Cardiac muscle cell (in vitro differentiated cells and primary cell): ENCODE measurements around the gene ZFAND3. TPM values are rescaled to one million over a fixed set of nuclear protein-coding genes. Genes with fewer than 3 reads are reported as not detected.

Experiments used
- DNase-seq, 2 donors: peaks; one replicate each; pipeline versions ENCODE4 v3.0.0 to v3.0.0-alpha.2; 2010 to 2017; ENCODE audit warnings: low read depth in 1 of 2, low spot score in 1 of 2
- H3K27ac ChIP-seq: fragments of 200-600 bp; sonication (generic); 2 replicates; pipeline ENCODE4 v1.5.1; 2016
- H3K27me3 ChIP-seq: fragments of 200-600 bp; sonication (generic); 2 replicates; pipeline ENCODE4 v1.6.0; 2016; ENCODE audit warnings: control low read depth
- H3K36me3 ChIP-seq: fragments of 200-600 bp; sonication (generic); 2 replicates; pipeline ENCODE4 v1.5.1; 2016; ENCODE audit warnings: control low read depth
- H3K4me1 ChIP-seq: fragments of 200-600 bp; sonication (generic); 2 replicates; pipeline ENCODE4 v1.8.1; 2017; ENCODE audit warnings: low read depth, mild to moderate bottlenecking, mixed run types
- H3K4me3 ChIP-seq: fragments of 200-600 bp; sonication (generic); 2 replicates; pipeline ENCODE4 v1.5.1; 2016; ENCODE audit warnings: mild to moderate bottlenecking
- H3K9me3 ChIP-seq: fragments of 200-600 bp; sonication (generic); 2 replicates; pipeline ENCODE4 v1.5.1; 2017; ENCODE audit warnings: low read depth, mild to moderate bottlenecking, control low read depth
- polyA plus RNA-seq: library from polyadenylated mRNA; unstranded; fragments of >200 nt; fragmentation: Nextera tagmentation; extraction: Ambion mirVana; gene quantifications from 2 replicates; pipeline ENCODE4 v1.2.1, GENCODE V29; 2016
- total RNA-seq: library from RNA; depleted of rRNA; stranded (reverse); fragments of >200 nt; gene quantifications from 2 replicates; pipeline ENCODE4 v1.2.3, GENCODE V29; 2016
- TF ChIP-seq, protein P1 (sequence below): IDR thresholded peaks from 2 replicates; pipeline ENCODE4 v1.5.1; 2012; ENCODE audit warnings: low read depth, mild to moderate bottlenecking, low read length

ZFAND3 gene
- total and polyA plus RNA-seq, 2 experiments from 2014 or later: 49.9 to 68.0 TPM

DNA sequence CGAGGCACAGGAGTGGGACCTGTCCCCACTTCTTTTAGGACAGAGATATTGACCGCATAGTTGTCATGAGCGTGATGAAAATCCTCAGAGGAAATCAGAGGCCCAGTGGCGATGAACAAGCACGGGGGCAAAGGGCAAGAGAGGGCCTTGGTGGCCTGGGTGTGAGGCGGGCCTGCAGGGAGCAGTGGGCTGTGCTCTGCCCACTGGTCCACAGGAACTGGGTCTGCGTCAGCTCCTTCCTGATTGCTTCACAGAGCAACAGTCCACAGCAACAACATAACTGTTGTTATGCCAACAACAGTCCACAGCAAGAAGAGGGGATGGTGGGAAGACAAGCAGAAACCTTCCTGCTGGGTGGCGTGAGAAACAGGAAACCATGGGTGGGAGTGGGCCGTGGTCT lies 335.6 kb downstream of the ZFAND3 start:
- Histone ChIP-seq H3K27me3 (no peaks in the 10 kb centered on the region), H3K4me3 (no peak overlapping the region), H3K36me3 (peaks cover 2% of the 10 kb centered on the region), H3K4me1 (no peaks in the 10 kb centered on the region), H3K9me3 (no peaks in the 10 kb centered on the region), H3K27ac (no peak overlapping the region)
- TF ChIP-seq, protein P1, sequence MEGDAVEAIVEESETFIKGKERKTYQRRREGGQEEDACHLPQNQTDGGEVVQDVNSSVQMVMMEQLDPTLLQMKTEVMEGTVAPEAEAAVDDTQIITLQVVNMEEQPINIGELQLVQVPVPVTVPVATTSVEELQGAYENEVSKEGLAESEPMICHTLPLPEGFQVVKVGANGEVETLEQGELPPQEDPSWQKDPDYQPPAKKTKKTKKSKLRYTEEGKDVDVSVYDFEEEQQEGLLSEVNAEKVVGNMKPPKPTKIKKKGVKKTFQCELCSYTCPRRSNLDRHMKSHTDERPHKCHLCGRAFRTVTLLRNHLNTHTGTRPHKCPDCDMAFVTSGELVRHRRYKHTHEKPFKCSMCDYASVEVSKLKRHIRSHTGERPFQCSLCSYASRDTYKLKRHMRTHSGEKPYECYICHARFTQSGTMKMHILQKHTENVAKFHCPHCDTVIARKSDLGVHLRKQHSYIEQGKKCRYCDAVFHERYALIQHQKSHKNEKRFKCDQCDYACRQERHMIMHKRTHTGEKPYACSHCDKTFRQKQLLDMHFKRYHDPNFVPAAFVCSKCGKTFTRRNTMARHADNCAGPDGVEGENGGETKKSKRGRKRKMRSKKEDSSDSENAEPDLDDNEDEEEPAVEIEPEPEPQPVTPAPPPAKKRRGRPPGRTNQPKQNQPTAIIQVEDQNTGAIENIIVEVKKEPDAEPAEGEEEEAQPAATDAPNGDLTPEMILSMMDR: no peak
- peak in 1 of 2 donors; percentile 88 for DNase-seq

DNA sequence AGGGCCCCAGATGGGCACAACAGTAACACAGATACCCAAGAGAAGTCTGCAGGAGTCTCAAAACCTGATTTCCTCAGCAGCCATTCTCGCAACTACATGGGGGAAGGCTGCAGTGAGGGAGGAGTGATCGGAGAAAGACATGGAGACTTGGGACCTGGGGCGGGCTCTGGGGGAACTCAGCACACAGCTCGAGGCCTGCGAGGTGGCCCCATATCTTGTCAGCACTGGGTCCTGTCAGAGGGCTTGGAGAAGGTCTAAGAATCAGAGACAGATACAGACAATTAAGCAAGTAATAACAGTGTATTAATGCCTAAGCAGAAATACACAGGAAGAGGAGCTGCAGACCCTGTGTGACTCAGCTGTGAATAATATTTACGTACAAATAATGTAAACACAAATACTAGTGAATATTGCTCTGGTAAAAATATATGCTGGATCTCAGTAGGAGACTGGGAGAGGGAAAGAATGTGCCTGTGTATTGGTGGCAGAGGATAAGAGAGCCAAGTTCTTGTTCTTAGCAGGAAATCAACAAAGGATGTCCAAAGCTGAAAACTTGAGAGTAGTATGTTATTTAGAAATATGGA lies 336.2 kb downstream of the ZFAND3 start:
- TF ChIP-seq, protein P1: no peak
- peak overlapping the region; percentile 32 for H3K27ac ChIP-seq
- peak in 1 of 2 donors; percentile 16 for DNase-seq

DNA sequence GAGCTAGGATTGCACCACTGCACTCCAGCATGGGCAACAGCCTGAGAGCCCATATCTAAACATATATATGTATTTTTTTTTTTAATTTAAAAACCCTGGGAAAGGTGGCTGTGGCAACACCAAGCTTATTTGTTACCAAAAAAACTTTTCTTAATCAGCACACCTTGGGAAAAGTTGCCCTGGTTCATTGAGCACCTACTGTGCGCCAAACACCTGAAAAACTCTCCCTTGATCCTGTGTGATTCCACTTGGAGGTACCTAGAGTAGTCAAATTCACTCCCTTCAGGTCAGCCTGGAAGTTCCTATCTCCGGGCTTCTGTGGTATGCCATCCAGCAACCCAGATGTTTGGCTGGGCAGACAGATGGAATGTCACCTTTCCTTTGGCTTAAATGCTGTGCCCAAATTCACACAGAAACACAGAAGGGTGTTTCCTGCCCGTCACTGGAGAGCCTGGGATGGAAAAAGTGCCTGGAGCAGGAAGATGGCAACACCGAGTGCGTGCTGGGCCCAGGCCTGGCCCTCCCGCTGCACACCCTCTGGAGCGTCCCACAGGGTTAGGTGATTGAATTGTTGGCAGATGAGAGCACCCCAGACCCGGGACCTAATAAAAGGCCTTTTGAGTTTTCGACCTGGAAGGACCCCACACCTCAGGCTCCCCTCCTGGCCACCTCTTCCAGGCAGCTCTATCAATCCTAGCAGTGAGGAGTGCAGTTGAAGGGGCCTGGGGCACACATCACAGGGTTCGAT lies 337.5 kb downstream of the ZFAND3 start:
- Histone ChIP-seq H3K27me3 (no peaks in the 10 kb centered on the region), H3K4me3 (no peak overlapping the region), H3K36me3 (peaks cover 2% of the 10 kb centered on the region), H3K9me3 (no peaks in the 10 kb centered on the region), H3K4me1 (no peaks in the 10 kb centered on the region), H3K27ac (no peak overlapping the region)
- DNase-seq: no peak
- TF ChIP-seq, protein P1: no peak

More for the DNA sequence above, 336.2 kb downstream of the ZFAND3 start:
- no peaks in the 10 kb centered on the region for H3K4me1 ChIP-seq
- H3K27me3 ChIP-seq: no peaks in the 10 kb centered on the region
- no peak overlapping the region for H3K4me3 ChIP-seq
- peaks cover 2% of the 10 kb centered on the region for H3K36me3 ChIP-seq
- no peaks in the 10 kb centered on the region for H3K9me3 ChIP-seq

DNA sequence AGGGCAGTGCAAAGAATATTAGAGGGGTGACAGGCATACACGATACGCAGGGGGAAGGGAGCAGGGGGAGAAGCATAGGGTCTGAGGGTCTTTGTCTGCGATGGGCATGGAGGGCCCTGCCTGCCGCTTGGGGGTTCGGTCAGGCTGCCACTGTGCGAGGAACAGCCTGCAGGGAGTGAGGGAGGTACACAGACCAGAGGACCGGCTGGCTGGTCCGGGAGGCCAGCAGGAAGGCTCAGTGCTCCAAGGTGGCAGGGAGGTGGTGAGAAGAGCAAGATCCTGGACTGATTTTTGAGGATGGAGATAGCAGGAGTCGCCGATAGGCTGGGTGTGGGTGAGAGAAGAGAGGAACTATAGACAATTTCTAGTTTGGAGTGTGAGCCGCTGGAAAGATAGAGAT lies 338.4 kb downstream of the ZFAND3 start:
- no peaks in the 10 kb centered on the region for H3K36me3 ChIP-seq
- no peaks in the 10 kb centered on the region for H3K9me3 ChIP-seq
- DNase-seq: no peak
- no peaks in the 10 kb centered on the region for H3K4me1 ChIP-seq
- no peak overlapping the region for H3K27ac ChIP-seq
- TF ChIP-seq, protein P1: no peak
- H3K4me3 ChIP-seq: no peak overlapping the region
- no peaks in the 10 kb centered on the region for H3K27me3 ChIP-seq

DNA sequence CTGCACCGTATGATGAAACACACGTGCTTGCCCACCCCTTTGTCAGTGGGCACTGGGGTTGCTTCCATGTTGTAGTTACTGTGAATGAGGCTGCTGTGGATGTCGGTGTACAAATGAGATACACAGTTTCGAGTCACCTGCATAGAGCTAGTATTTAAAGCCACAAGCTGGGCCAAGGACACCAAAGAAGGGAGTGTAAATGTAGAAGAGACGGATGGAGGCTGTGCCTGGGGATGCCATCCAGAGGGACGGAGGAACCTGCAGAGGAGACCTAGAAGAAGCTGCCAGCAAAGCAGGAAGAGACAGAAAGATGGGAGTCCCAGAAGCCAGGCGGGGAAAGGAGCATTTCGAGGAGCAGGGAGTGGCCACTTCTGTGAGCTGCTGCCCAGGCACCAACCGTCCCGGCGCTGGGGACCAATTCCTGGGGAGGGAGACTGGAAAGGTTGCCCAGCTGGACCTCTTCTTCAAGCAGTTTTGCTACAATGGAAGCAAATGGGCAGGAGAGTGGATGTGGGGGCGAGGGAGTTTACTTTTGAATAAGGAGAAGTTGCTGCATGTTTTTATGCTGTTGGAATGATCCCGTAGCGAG lies 339.3 kb downstream of the ZFAND3 start:
- Histone ChIP-seq H3K4me1 (no peaks in the 10 kb centered on the region), H3K27ac (no peak overlapping the region), H3K27me3 (no peaks in the 10 kb centered on the region), H3K9me3 (no peaks in the 10 kb centered on the region), H3K4me3 (no peak overlapping the region), H3K36me3 (no peaks in the 10 kb centered on the region)
- no peak for DNase-seq
- TF ChIP-seq, protein P1: no peak
